Mesenchymal stem cell (in vitro differentiated cells and primary cell): ENCODE results near the gene MRPS34.

ENCODE experiments used
- DNase-seq: peaks from one replicate; pipeline ENCODE4 v3.0.0-alpha.2; 2013
- H2AFZ ChIP-seq: one replicate; pipeline ENCODE4 v1.6.1; 2013; ENCODE audit warnings: low read depth, mild to moderate bottlenecking, control low read depth, inconsistent platforms, low read length, moderate library complexity
- H2AK5ac ChIP-seq: 2 replicates; pipeline ENCODE4 v1.6.1; 2013; ENCODE audit warnings: low read length, moderate library complexity, mild to moderate bottlenecking, inconsistent platforms; ENCODE audit not compliant: severe bottlenecking
- H2BK120ac ChIP-seq: one replicate; pipeline ENCODE4 v1.6.1; 2013; ENCODE audit warnings: low read depth, mild to moderate bottlenecking, inconsistent platforms, low read length, moderate library complexity
- H2BK12ac ChIP-seq, 2 experiments: one replicate each; pipeline ENCODE4 v1.6.1; 2013; ENCODE audit warnings: inconsistent platforms in 2 of 2, low read length in 2 of 2, mild to moderate bottlenecking in 2 of 2, moderate library complexity in 2 of 2, control low read depth in 1 of 2
- H2BK15ac ChIP-seq: one replicate; pipeline ENCODE4 v1.6.1; 2013; ENCODE audit warnings: mild to moderate bottlenecking, low read depth, inconsistent platforms; ENCODE audit not compliant: poor library complexity, severe bottlenecking
- H2BK5ac ChIP-seq: 2 replicates; pipeline ENCODE4 v1.6.1; 2013; ENCODE audit warnings: low read depth, mild to moderate bottlenecking, low read length, control low read depth, inconsistent platforms; ENCODE audit not compliant: poor library complexity, severe bottlenecking
- H3K14ac ChIP-seq, 2 experiments: one replicate each; pipeline ENCODE4 v1.6.1; 2013; ENCODE audit warnings: inconsistent platforms in 2 of 2, low read length in 2 of 2, control low read depth in 1 of 2, mild to moderate bottlenecking in 1 of 2, moderate library complexity in 1 of 2
- H3K18ac ChIP-seq, 2 experiments: one replicate each; pipeline ENCODE4 v1.6.1; 2013; ENCODE audit warnings: inconsistent platforms in 2 of 2, low read length in 2 of 2, control low read depth in 1 of 2, low read depth in 1 of 2, mild to moderate bottlenecking in 1 of 2
- H3K23ac ChIP-seq, 2 experiments: one replicate each; pipeline ENCODE4 v1.6.1; 2013; ENCODE audit warnings: inconsistent platforms in 2 of 2, low read length in 2 of 2, mild to moderate bottlenecking in 2 of 2, moderate library complexity in 2 of 2, control low read depth in 1 of 2
- H3K27ac ChIP-seq: 2 replicates; pipeline ENCODE4 v1.5.1; 2013; ENCODE audit warnings: mild to moderate bottlenecking, moderate library complexity, low read length, control low read depth, inconsistent platforms; ENCODE audit not compliant: poor library complexity, severe bottlenecking
- H3K27me3 ChIP-seq, 2 experiments: 2 replicates each; pipeline versions ENCODE4 v1.6.1 to v1.7.0; 2013; ENCODE audit warnings: low read length in 2 of 2, mild to moderate bottlenecking in 2 of 2, moderate library complexity in 2 of 2, control low read depth in 1 of 2, inconsistent platforms in 1 of 2; ENCODE audit not compliant: control insufficient read depth in 1 of 2, insufficient read depth in 1 of 2
- H3K36me3 ChIP-seq, 2 experiments: 2 replicates each; pipeline versions ENCODE4 v1.6.1 to v1.7.0; 2013; ENCODE audit warnings: low read length in 2 of 2, control low read depth in 1 of 2, inconsistent platforms in 1 of 2, low read depth in 1 of 2, mild to moderate bottlenecking in 1 of 2; ENCODE audit not compliant: insufficient read depth in 2 of 2, control insufficient read depth in 1 of 2
- H3K4ac ChIP-seq, 2 experiments: one replicate each; pipeline ENCODE4 v1.6.1; 2013; ENCODE audit warnings: inconsistent platforms in 2 of 2, low read length in 2 of 2, mild to moderate bottlenecking in 2 of 2, moderate library complexity in 2 of 2, control low read depth in 1 of 2, low read depth in 1 of 2
- H3K4me1 ChIP-seq: 2 replicates; pipeline ENCODE4 v1.6.1; 2013; ENCODE audit warnings: low read depth, low read length, control low read depth; ENCODE audit not compliant: control insufficient read depth, insufficient read depth
- H3K4me2 ChIP-seq: 2 replicates; pipeline ENCODE4 v1.6.1; 2013; ENCODE audit warnings: low read length, mild to moderate bottlenecking, inconsistent platforms; ENCODE audit not compliant: poor library complexity, severe bottlenecking
- H3K4me3 ChIP-seq, 2 experiments: 2 replicates each; pipeline versions ENCODE4 v1.5.1 to v1.7.0; 2013; ENCODE audit warnings: low read length in 2 of 2, mild to moderate bottlenecking in 2 of 2, control low read depth in 1 of 2, low read depth in 1 of 2; ENCODE audit not compliant: insufficient read depth in 1 of 2
- H3K79me1 ChIP-seq: replicated peaks from 2 replicates; pipeline ENCODE4 v1.6.1; 2013; ENCODE audit warnings: mild to moderate bottlenecking, control low read depth, low read length, inconsistent platforms; ENCODE audit not compliant: poor library complexity, severe bottlenecking
- H3K9ac ChIP-seq: 2 replicates; pipeline ENCODE4 v1.7.0; 2013; ENCODE audit warnings: mild to moderate bottlenecking, low read length, moderate library complexity
- H3K9me3 ChIP-seq: 2 replicates; pipeline ENCODE4 v1.7.0; 2013; ENCODE audit warnings: mild to moderate bottlenecking, low read length; ENCODE audit not compliant: control insufficient read depth
- H4K8ac ChIP-seq: one replicate; pipeline ENCODE4 v1.6.1; 2013; ENCODE audit warnings: inconsistent platforms, mild to moderate bottlenecking, low read length, moderate library complexity
- H4K91ac ChIP-seq: one replicate; pipeline ENCODE4 v1.6.1; 2013; ENCODE audit warnings: mild to moderate bottlenecking, low read length, inconsistent platforms
- WGBS: methylation state at CpG from one replicate; pipeline ENCODE4 v1.1.7; 2013; ENCODE audit warnings: mixed read lengths; 5-methylcytosine and 5-hydroxymethylcytosine counted together

The MRPS34 gene

DNA sequence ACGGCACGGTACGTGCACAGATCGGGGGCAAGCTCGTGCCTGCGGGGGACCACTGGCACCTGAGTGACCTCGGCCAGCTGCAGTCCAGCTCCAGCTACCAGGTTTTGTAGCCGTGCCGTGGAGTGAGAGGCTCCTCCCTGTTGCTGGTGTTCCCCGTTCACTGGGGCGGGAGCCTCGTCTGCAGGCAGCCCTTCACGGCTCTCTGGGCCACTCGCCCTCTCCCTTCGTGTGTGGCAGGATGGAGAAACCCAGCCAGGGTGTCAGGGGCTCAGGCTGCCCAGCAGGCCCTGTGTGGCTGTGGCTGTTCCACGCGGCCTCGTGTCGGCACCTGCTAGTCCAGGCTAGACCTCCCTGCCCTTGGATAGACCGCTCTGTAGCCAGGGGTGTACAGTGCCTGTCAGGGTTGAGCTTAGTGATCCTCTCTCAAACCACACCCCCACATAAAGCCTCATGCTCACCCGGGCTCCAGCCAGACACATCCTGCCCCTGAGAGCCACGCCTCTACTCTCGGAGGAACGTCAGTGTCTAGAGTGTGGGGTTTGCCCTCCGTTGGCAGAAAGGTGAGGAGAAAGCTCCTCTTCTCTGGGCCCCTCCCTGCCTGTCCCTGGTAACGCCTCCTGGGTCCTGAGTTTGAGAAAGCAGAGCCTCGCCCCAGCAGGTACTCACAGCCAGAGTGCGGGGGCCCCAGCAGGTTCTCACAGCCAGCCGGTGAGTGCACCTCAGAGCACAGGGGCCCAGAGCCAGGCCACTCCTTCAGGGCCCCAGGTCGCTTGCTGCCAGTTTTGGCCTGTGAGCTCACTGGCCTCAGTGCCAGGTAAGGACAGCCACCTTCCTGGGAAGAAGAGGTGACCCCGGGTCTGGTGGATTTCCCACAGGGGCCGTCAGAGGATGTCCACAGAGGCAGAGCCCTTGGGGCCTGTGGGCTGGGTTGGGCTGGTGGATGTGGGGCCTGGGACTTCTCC, 29.3 kb downstream of the MRPS34 start:
- Histone ChIP-seq H3K4ac (no peak overlapping the region), H2AFZ (no peak overlapping the region), H3K4me1 (peaks cover 26% of the 10 kb centered on the region), H3K9me3 (no peaks in the 10 kb centered on the region), H2BK120ac (no peak overlapping the region), H3K14ac (no peak overlapping the region), H2BK5ac (no peak overlapping the region), H4K8ac (no peak overlapping the region), H3K27me3 (no peaks in the 10 kb centered on the region), H4K91ac (peak overlapping the region; percentile 1), H2AK5ac (no peak overlapping the region), H3K18ac (no peak overlapping the region), H2BK12ac (no peak overlapping the region), H3K27ac (no peak overlapping the region), H2BK15ac (no peak overlapping the region), H3K23ac (no peak overlapping the region), H3K36me3 (peaks cover 65 to 83% of the 10 kb centered on the region in 2 experiments), H3K4me3 (no peak overlapping the region), H3K79me1 (peaks cover 40% of the 10 kb centered on the region), H3K9ac (no peak overlapping the region), H3K4me2 (no peak overlapping the region)
- DNase-seq = no peak
- WGBS = 97% methylated on average over 31 of the region's 32 CpGs

DNA sequence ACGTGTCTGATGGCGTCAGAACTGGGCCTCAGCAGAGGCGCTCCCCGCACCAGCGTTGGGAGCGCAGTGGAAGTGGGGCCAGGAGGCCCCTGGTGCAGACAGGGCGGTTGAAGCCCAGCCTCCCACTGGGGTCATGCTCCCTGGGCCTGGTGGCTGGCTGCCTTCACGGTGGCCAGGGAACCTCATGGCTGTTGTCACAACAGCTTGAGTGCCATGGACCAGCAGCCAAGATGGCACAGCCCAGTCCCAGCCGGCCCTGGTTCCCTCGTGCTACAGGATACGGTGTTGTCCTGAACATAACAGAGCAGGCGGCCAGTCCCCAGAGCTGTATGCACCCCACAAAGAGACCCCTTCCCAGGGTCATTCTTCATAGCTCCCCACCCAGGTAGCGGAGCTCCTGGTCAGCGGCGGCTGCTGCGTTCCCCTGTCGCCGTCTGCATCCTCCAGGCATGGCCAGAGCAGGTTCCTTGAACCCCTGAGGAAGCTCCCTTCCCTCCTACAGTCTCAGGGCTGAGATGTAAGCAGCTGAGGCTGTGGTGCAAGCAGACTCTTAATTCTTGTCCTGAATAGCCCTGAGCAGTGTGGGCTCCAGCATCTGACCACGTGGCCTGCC, 31.3 kb downstream of the MRPS34 start:
- Histone ChIP-seq H3K18ac (no peak overlapping the region), H3K4me1 (peaks cover 19% of the 10 kb centered on the region), H2BK5ac (no peak overlapping the region), H2BK120ac (no peak overlapping the region), H3K27ac (no peak overlapping the region), H3K4ac (no peak overlapping the region), H2BK15ac (no peak overlapping the region), H2AFZ (no peak overlapping the region), H3K9me3 (no peaks in the 10 kb centered on the region), H3K27me3 (no peaks in the 10 kb centered on the region), H3K23ac (no peak overlapping the region), H3K9ac (no peak overlapping the region), H3K14ac (no peak overlapping the region), H3K4me3 (no peak overlapping the region), H3K4me2 (no peak overlapping the region), H4K8ac (no peak overlapping the region), H3K79me1 (peaks cover 29% of the 10 kb centered on the region), H2AK5ac (no peak overlapping the region), H2BK12ac (no peak overlapping the region), H3K36me3 (peaks cover 47 to 76% of the 10 kb centered on the region in 2 experiments), H4K91ac (no peak overlapping the region)
- 96% methylated on average over 19 of the region's 19 CpGs for WGBS
- no peak for DNase-seq

GRCh38 chr16:1740781-1741490, 32.0 kb downstream of the MRPS34 start:
- Histone ChIP-seq H4K91ac (no peak overlapping the region), H3K14ac (no peak overlapping the region), H3K18ac (no peak overlapping the region), H3K27me3 (no peaks in the 10 kb centered on the region), H2BK5ac (no peak overlapping the region), H3K9ac (no peak overlapping the region), H3K9me3 (no peaks in the 10 kb centered on the region), H3K4me3 (no peak overlapping the region), H3K4me1 (peaks cover 13% of the 10 kb centered on the region), H2BK12ac (no peak overlapping the region), H3K4ac (no peak overlapping the region), H3K23ac (no peak overlapping the region), H4K8ac (no peak overlapping the region), H3K79me1 (peaks cover 29% of the 10 kb centered on the region), H2BK15ac (peak overlapping the region; percentile 18), H2AK5ac (no peak overlapping the region), H2BK120ac (no peak overlapping the region), H3K4me2 (no peak overlapping the region), H3K27ac (no peak overlapping the region), H2AFZ (no peak overlapping the region), H3K36me3 (peaks cover 42 to 79% of the 10 kb centered on the region in 2 experiments)
- DNase-seq = no peak
- WGBS = 95% methylated on average over 28 of the region's 30 CpGs

DNA sequence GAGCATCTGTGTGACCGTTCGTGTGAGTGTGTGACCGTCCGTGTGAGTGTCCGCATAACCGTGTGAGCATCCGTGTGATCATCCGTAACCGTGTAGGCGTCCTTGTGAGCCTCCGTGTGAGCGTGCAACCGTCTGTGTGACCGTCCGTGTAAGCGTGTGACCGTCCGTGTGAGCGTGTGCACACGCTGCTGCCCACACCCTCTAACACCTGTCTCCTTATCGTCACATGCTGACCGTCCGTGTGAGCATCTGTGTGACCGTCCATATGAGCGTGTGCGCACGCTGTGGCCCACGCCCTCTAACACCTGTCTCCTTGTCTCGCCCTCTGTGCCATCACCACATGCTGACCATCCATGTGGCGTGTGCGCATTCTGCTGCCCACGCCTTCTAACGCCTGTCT, 32.7 kb downstream of the MRPS34 start:
- no peak overlapping the region for H3K14ac ChIP-seq

More for the DNA sequence above, 32.7 kb downstream of the MRPS34 start:
- peaks cover 39 to 82% of the 10 kb centered on the region in 2 experiments for H3K36me3 ChIP-seq
- no peak overlapping the region for H4K8ac ChIP-seq
- H3K27ac ChIP-seq = no peak overlapping the region
- H4K91ac ChIP-seq = peak overlapping the region; percentile 2
- peaks cover 29% of the 10 kb centered on the region for H3K79me1 ChIP-seq
- H3K27me3 ChIP-seq = no peaks in the 10 kb centered on the region
- 98% methylated on average over 33 of the region's 33 CpGs for WGBS
- peak overlapping the region in 1 of 2 experiments; percentile 21 for H3K4me3 ChIP-seq
- no peak for DNase-seq
- H2BK120ac ChIP-seq = no peak overlapping the region
- no peak overlapping the region for H2BK12ac ChIP-seq
- H3K18ac ChIP-seq = no peak overlapping the region
- no peak overlapping the region for H2AK5ac ChIP-seq
- H3K9me3 ChIP-seq = no peaks in the 10 kb centered on the region
- no peak overlapping the region for H3K23ac ChIP-seq
- H3K4me2 ChIP-seq = no peak overlapping the region
- H3K9ac ChIP-seq = no peak overlapping the region
- peaks cover 7% of the 10 kb centered on the region for H3K4me1 ChIP-seq
- no peak overlapping the region for H2AFZ ChIP-seq
- H2BK15ac ChIP-seq = no peak overlapping the region
- H2BK5ac ChIP-seq = no peak overlapping the region
- H3K4ac ChIP-seq = no peak overlapping the region
